GM12878 (cell line): ENCODE data around the gene DUSP22. TPM values are rescaled to one million over a fixed set of nuclear protein-coding genes. Genes with fewer than 3 reads are reported as not detected.

Experiments used
- CBX3 ChIP-seq: fragments of 200-600 bp; sonication (generic); IDR thresholded peaks from 2 replicates; pipeline ENCODE4 v1.6.1; 2016; ENCODE audit warnings: low read depth, borderline replicate concordance
- CHD4 ChIP-seq: fragments of 200-600 bp; sonication (generic); IDR thresholded peaks from 2 replicates; pipeline ENCODE4 v1.6.1; 2016; ENCODE audit warnings: mild to moderate bottlenecking
- EED ChIP-seq: sonication (generic); IDR thresholded peaks from 2 replicates; pipeline ENCODE4 v1.6.1; 2016; ENCODE audit warnings: antibody characterized with exemption, low read depth
- HDAC2 ChIP-seq: fragments of 200-600 bp; sonication (generic); IDR thresholded peaks from 2 replicates; pipeline ENCODE4 v1.6.1; 2017
- JUNB ChIP-seq: IDR thresholded peaks from 2 replicates; pipeline ENCODE4 v1.6.1; 2016; ENCODE audit warnings: antibody characterized with exemption, mild to moderate bottlenecking
- LARP7 ChIP-seq: fragments of 450-650 bp; IDR thresholded peaks from 2 replicates; pipeline ENCODE4 v1.6.1; 2017; ENCODE audit warnings: mild to moderate bottlenecking
- SKIL ChIP-seq: fragments of 450-650 bp; IDR thresholded peaks from 2 replicates; pipeline ENCODE4 v1.6.1; 2017; ENCODE audit warnings: mild to moderate bottlenecking, low read depth, inconsistent platforms; ENCODE audit not compliant: poor library complexity, severe bottlenecking
- TAF1 ChIP-seq: IDR thresholded peaks from 2 replicates; pipeline ENCODE4 v1.6.1; 2011; ENCODE audit warnings: mild to moderate bottlenecking, low read depth, low read length, borderline replicate concordance
- TBL1XR1 ChIP-seq: IDR thresholded peaks from 2 replicates; pipeline ENCODE4 v1.6.1; 2012; ENCODE audit warnings: low read depth, low read length, improper control_type of control experiment
- polyA plus RNA-seq, 11 experiments: library from polyadenylated mRNA; depleted of rRNA in 4 of 11; unstranded in 6 of 11; stranded (reverse) in 5 of 11; fragments of >200 nt; fragmentation: Nextera tagmentation in 4 of 11; fragmentation: Illumina TruSeq in 1 of 11; extraction: Ambion mirVana in 4 of 11; extraction: Trizol in 1 of 11; gene quantifications; 1 replicate in 1 of 11; 2 replicates in 10 of 11; pipeline versions ENCODE4 v1.2.1 to v1.2.3, GENCODE V29; 2011 to 2016; ENCODE audit warnings: inconsistent platforms in 2 of 11, missing spikeins in 2 of 11, low read depth in 1 of 11
- total RNA-seq, 4 experiments: library from RNA; depleted of rRNA in 3 of 4; stranded (reverse); fragments of >200 nt in 3 of 4; fragmentation: Illumina TruSeq in 1 of 4; extraction: Trizol in 1 of 4; gene quantifications; 2 replicates each; pipeline versions ENCODE4 v1.2.1 to v1.2.3, GENCODE V29; 2013 to 2021
- TF ChIP-seq, protein P1 (sequence below): fragments of 450-650 bp; IDR thresholded peaks from 2 replicates; pipeline ENCODE4 v1.6.1; 2018; ENCODE audit warnings: mild to moderate bottlenecking, low read depth, moderate library complexity; ENCODE audit not compliant: partially characterized antibody

Gene DUSP22
- total and polyA plus RNA-seq, 10 of the 15 experiments (the other 5 are each of a cell fraction or from before 2014, with no cell fraction given) = 78.9 to 156 (median 107) TPM

- TF ChIP-seq, protein P1, sequence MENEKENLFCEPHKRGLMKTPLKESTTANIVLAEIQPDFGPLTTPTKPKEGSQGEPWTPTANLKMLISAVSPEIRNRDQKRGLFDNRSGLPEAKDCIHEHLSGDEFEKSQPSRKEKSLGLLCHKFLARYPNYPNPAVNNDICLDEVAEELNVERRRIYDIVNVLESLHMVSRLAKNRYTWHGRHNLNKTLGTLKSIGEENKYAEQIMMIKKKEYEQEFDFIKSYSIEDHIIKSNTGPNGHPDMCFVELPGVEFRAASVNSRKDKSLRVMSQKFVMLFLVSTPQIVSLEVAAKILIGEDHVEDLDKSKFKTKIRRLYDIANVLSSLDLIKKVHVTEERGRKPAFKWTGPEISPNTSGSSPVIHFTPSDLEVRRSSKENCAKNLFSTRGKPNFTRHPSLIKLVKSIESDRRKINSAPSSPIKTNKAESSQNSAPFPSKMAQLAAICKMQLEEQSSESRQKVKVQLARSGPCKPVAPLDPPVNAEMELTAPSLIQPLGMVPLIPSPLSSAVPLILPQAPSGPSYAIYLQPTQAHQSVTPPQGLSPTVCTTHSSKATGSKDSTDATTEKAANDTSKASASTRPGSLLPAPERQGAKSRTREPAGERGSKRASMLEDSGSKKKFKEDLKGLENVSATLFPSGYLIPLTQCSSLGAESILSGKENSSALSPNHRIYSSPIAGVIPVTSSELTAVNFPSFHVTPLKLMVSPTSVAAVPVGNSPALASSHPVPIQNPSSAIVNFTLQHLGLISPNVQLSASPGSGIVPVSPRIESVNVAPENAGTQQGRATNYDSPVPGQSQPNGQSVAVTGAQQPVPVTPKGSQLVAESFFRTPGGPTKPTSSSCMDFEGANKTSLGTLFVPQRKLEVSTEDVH = no peak
- 0 out of 2 replicates have a peak, but pooled peaks have one; percentile 18 for TF ChIP-seq TAF1
- TF ChIP-seq LARP7 = 0 out of 2 replicates have a peak, but pooled peaks have one; percentile 48
- peak; percentile 79 for TF ChIP-seq SKIL
- no peak for TF ChIP-seq CBX3
- TF ChIP-seq CHD4 = no peak
- peak; percentile 47; the same call in 1 of the 2 replicates for TF ChIP-seq TBL1XR1
- peak; percentile 27; the same call in 1 of the 2 replicates for TF ChIP-seq HDAC2
- TF ChIP-seq JUNB = peak; percentile 68
- peak; percentile 8; the same call in 1 of the 2 replicates for TF ChIP-seq EED
These were observed 23.9 kb downstream of the DUSP22 start (continued) for GRCh38 chr6:315921-316752.
